K562 (cell line): ENCODE data around the gene DNER. TPM values are rescaled to one million over a fixed set of nuclear protein-coding genes. Genes with fewer than 3 reads are reported as not detected.

Source experiments
- ATAC-seq: fragments of 200-7000 bp; cut with Tn5 transposase; 3 replicates; pipeline ENCODE4 v1.9.1; 2020; ENCODE audit warnings: moderate library complexity
- BruUV-seq: library from RNA; stranded (reverse); fragments of 400-500 nt; replicated peaks from 2 replicates; lab custom pipeline; 2021; lab: Mats Ljungman, UMichigan
- CTCF ChIA-PET: fragments of 300-600 bp; formaldehyde crosslinking; extraction: SDS; loops from one replicate; lab custom pipeline; 2021; ENCODE audit warnings: low intra/inter-chr PET ratio; lab: Yijun Ruan, JAX
- POLR2A ChIA-PET: fragments of 300-600, 350-650 bp; sonication (Branson Sonifier 250); formaldehyde crosslinking; extraction: SDS; loops from one replicate; lab custom pipeline; 2021; ENCODE audit warnings: antibody characterized with exemption, inconsistent platforms; lab: Yijun Ruan, JAX
- DNase-seq, 4 experiments: peaks; one replicate each; pipeline versions ENCODE4 v3.0.0 to v3.0.0-alpha.2; 2011 to 2018; ENCODE audit warnings: low spot score in 3 of 4, mixed read lengths in 3 of 4; ENCODE audit errors: extremely low read depth in 1 of 4
- FAIRE-seq: peaks from 2 replicates; lab custom pipeline; 2011; peaks lifted over from hg19 to GRCh38; lab: Jason Lieb, UNC
- H2AFZ ChIP-seq: 2 replicates; pipeline ENCODE4 v1.6.0; 2011; ENCODE audit warnings: low read depth, low read length, control low read depth, inconsistent platforms
- H3K27ac ChIP-seq: fragments of 200-600 bp; 3 replicates; pipeline ENCODE4 v1.8.0; 2011; ENCODE audit warnings: low read depth, mild to moderate bottlenecking, control low read depth, inconsistent platforms, low read length, moderate library complexity, mixed read lengths; ENCODE audit errors: extremely low read depth
- H3K27me3 ChIP-seq, 2 experiments: fragments of 300-600 bp in 1 of 2; 2 replicates in 1 of 2; 3 replicates in 1 of 2; pipeline versions ENCODE4 v1.6.0 to v1.8.0; 2011; ENCODE audit warnings: inconsistent platforms in 2 of 2, low read length in 2 of 2, mild to moderate bottlenecking in 1 of 2, mixed read lengths in 1 of 2, moderate library complexity in 1 of 2; ENCODE audit not compliant: control insufficient read depth in 2 of 2, insufficient read depth in 2 of 2
- H3K36me3 ChIP-seq: fragments of 300-600 bp; 3 replicates; pipeline ENCODE4 v1.8.0; 2011; ENCODE audit warnings: mild to moderate bottlenecking, low read length, inconsistent platforms; ENCODE audit not compliant: control insufficient read depth, insufficient read depth
- H3K4me1 ChIP-seq, 2 experiments: fragments of 200-600 bp in 1 of 2; replicated peaks in 1 of 2; 2 replicates in 1 of 2; 3 replicates in 1 of 2; pipeline versions ENCODE4 v1.5.1 to v1.8.0; 2011; ENCODE audit warnings: inconsistent platforms in 2 of 2, low read length in 2 of 2, mild to moderate bottlenecking in 1 of 2, mixed read lengths in 1 of 2, moderate library complexity in 1 of 2; ENCODE audit not compliant: control insufficient read depth in 2 of 2, insufficient read depth in 2 of 2
- H3K4me2 ChIP-seq: 2 replicates; pipeline ENCODE4 v1.6.1; 2011; ENCODE audit warnings: low read length, control low read depth, inconsistent platforms, mixed read lengths; ENCODE audit not compliant: insufficient read depth
- H3K4me3 ChIP-seq: fragments of 200-600 bp; sonication (generic), shearing (Covaris generic); 2 replicates; pipeline ENCODE4 v1.5.1; 2016; ENCODE audit warnings: control low read depth, inconsistent platforms
- H3K79me2 ChIP-seq: fragments of 200-600 bp; 3 replicates; pipeline ENCODE4 v1.8.0; 2011; ENCODE audit warnings: low read length, inconsistent platforms; ENCODE audit not compliant: control insufficient read depth, insufficient read depth
- H3K9ac ChIP-seq, 2 experiments: 2 replicates each; pipeline versions ENCODE4 v1.6.0 to v1.6.1; 2011; ENCODE audit warnings: low read depth in 2 of 2, low read length in 2 of 2, control low read depth in 1 of 2, inconsistent platforms in 1 of 2, mild to moderate bottlenecking in 1 of 2, mixed read lengths in 1 of 2; ENCODE audit not compliant: insufficient read depth in 1 of 2
- H3K9me1 ChIP-seq: one replicate; pipeline ENCODE4 v1.6.0; 2011; ENCODE audit warnings: inconsistent platforms, mild to moderate bottlenecking, low read length, moderate library complexity; ENCODE audit not compliant: control insufficient read depth, insufficient read depth
- H3K9me3 ChIP-seq: replicated peaks from 2 replicates; pipeline ENCODE4 v1.5.1; 2011; ENCODE audit warnings: low read depth, low read length, inconsistent platforms; ENCODE audit not compliant: control insufficient read depth, insufficient read depth
- H4K20me1 ChIP-seq: replicated peaks from 2 replicates; pipeline ENCODE4 v1.6.1; 2011; ENCODE audit warnings: low read length, inconsistent platforms, mixed read lengths; ENCODE audit not compliant: control insufficient read depth, insufficient read depth
- MCM5 ChIP-seq: fragments of 450-650 bp; IDR thresholded peaks from 2 replicates; pipeline ENCODE4 v1.6.1; 2016; ENCODE audit warnings: low read depth
- NCOA2 ChIP-seq, 2 experiments: fragments of 450-650 bp; IDR thresholded peaks; 2 replicates each; pipeline ENCODE4 v1.6.1; 2018; ENCODE audit warnings: mild to moderate bottlenecking in 2 of 2, moderate library complexity in 1 of 2; ENCODE audit not compliant: partially characterized antibody in 2 of 2
- PHF21A ChIP-seq: fragments of 450-650 bp; IDR thresholded peaks from 2 replicates; pipeline ENCODE4 v1.6.1; 2017; ENCODE audit warnings: low read depth, borderline replicate concordance
- ZC3H4 ChIP-seq: sonication (generic); formaldehyde crosslinking; IDR thresholded peaks from 2 replicates; pipeline ENCODE4 v1.9.0; 2021; ENCODE audit warnings: missing genetic modification reagents, borderline replicate concordance
- ZNF311 ChIP-seq: fragments of 250-450 bp; sonication (Bioruptor Pico); IDR thresholded peaks from 2 replicates; pipeline ENCODE4 v1.4.0; 2020; ENCODE audit warnings: mild to moderate bottlenecking, moderate library complexity
- in situ Hi-C: fragments of 300-500 bp; cut with MboI; formaldehyde crosslinking; loops from 4 replicates; pipeline ENCODE4 v1.15.0; 2018; ENCODE audit warnings: inconsistent platforms, mixed read lengths
- intact Hi-C: fragments of 100-400 bp; cut with micrococcal nuclease; formaldehyde crosslinking; loops from 2 replicates; pipeline ENCODE4 v1.14.2; 2022
- polyA plus RNA-seq, 8 experiments: library from polyadenylated mRNA; depleted of rRNA in 4 of 8; stranded (reverse) in 5 of 8; unstranded in 3 of 8; fragments of >200 nt; fragmentation: Nextera tagmentation in 2 of 8; fragmentation: Illumina TruSeq in 1 of 8; extraction: Ambion mirVana in 2 of 8; extraction: Trizol in 1 of 8; gene quantifications; 2 replicates each; pipeline versions ENCODE4 v1.2.1 to v1.2.3, GENCODE V29; 2011 to 2014; ENCODE audit warnings: inconsistent platforms in 1 of 8, missing spikeins in 1 of 8
- total RNA-seq, 7 experiments: library from RNA; depleted of rRNA in 6 of 7; stranded (reverse); fragments of >200 nt in 6 of 7; fragmentation: Illumina TruSeq in 2 of 7; extraction: Trizol in 2 of 7; gene quantifications; 2 replicates each; pipeline versions ENCODE4 v1.2.1 to v1.2.3, GENCODE V29; 2011 to 2021; ENCODE audit warnings: low replicate concordance in 1 of 7
- TF ChIP-seq, protein P1 (sequence below): sonication (generic); formaldehyde crosslinking; IDR thresholded peaks from 2 replicates; pipeline ENCODE4 v1.8.0; 2022; ENCODE audit warnings: mild to moderate bottlenecking, low read depth, missing genetic modification reagents
- TF ChIP-seq, protein P2 (sequence below): fragments of 450-650 bp; IDR thresholded peaks from 2 replicates; pipeline ENCODE4 v1.6.1; 2018; ENCODE audit not compliant: partially characterized antibody

The DNER gene
- total and polyA plus RNA-seq, 9 of the 15 experiments (the other 6 are each of a cell fraction or from before 2014, with no cell fraction given) = not detected

DNA sequence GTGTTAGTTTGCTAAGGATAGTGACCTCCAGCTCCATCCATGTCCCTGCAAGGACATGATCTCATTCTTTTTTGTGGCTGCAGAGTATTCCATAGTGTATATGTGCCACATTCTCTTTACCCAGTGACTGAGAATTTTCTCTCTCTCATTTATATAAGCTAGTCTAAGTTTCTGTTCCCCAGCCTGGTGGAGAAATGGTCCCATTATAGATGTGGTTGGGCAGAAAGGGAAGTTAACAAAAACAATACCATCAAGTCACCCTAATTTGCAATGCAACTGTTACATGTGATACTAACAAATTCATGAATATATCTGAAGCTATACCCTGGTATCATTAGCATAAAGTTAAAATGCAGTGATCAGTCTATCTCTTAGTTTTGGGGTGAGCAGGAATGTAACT, 54.0 kb downstream of the DNER start:
- FAIRE-seq (no peak), ATAC-seq (no peak), DNase-seq (no peak)
- Histone ChIP-seq H4K20me1 (no peaks in the 10 kb centered on the region), H3K79me2 (no peaks in the 10 kb centered on the region), H3K9me1 (no peaks in the 10 kb centered on the region), H2AFZ (no peak overlapping the region), H3K4me3 (no peak overlapping the region), H3K4me1 (no peaks in the 10 kb centered on the region), H3K27ac (no peak overlapping the region), H3K9ac (no peak overlapping the region), H3K36me3 (no peaks in the 10 kb centered on the region), H3K4me2 (no peak overlapping the region), H3K27me3 (no peaks in the 10 kb centered on the region), H3K9me3 (no peaks in the 10 kb centered on the region)
- POLR2A ChIA-PET = no interaction called here
- in situ Hi-C loops (no loop called here), intact Hi-C loops (no loop called here)
- no TSS peak for BruUV-seq
- TF ChIP-seq PHF21A (no peak), NCOA2 (IDR thresholded peaks at IDR 0.05; ENCODE audit: partially characterized antibody in 2 of 2) (no peak), MCM5 (no peak), ZNF311 (no peak), ZC3H4 (CRISPR knock-in tag) (no peak)
- TF ChIP-seq, protein P1, sequence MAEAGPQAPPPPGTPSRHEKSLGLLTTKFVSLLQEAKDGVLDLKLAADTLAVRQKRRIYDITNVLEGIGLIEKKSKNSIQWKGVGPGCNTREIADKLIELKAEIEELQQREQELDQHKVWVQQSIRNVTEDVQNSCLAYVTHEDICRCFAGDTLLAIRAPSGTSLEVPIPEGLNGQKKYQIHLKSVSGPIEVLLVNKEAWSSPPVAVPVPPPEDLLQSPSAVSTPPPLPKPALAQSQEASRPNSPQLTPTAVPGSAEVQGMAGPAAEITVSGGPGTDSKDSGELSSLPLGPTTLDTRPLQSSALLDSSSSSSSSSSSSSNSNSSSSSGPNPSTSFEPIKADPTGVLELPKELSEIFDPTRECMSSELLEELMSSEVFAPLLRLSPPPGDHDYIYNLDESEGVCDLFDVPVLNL (CRISPR knock-in tag) = no peak
- TF ChIP-seq, protein P2, sequence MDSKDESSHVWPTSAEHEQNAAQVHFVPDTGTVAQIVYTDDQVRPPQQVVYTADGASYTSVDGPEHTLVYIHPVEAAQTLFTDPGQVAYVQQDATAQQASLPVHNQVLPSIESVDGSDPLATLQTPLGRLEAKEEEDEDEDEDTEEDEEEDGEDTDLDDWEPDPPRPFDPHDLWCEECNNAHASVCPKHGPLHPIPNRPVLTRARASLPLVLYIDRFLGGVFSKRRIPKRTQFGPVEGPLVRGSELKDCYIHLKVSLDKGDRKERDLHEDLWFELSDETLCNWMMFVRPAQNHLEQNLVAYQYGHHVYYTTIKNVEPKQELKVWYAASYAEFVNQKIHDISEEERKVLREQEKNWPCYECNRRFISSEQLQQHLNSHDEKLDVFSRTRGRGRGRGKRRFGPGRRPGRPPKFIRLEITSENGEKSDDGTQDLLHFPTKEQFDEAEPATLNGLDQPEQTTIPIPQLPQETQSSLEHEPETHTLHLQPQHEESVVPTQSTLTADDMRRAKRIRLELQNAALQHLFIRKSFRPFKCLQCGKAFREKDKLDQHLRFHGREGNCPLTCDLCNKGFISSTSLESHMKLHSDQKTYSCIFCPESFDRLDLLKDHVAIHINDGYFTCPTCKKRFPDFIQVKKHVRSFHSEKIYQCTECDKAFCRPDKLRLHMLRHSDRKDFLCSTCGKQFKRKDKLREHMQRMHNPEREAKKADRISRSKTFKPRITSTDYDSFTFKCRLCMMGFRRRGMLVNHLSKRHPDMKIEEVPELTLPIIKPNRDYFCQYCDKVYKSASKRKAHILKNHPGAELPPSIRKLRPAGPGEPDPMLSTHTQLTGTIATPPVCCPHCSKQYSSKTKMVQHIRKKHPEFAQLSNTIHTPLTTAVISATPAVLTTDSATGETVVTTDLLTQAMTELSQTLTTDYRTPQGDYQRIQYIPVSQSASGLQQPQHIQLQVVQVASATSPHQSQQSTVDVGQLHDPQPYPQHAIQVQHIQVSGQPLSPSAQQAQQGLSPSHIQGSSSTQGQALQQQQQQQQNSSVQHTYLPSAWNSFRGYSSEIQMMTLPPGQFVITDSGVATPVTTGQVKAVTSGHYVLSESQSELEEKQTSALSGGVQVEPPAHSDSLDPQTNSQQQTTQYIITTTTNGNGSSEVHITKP = no peak
- CTCF ChIA-PET = no interaction called here
